B cell (primary cell): ENCODE measurements around the gene NUDT19. TPM values are rescaled to one million over a fixed set of nuclear protein-coding genes. Genes with fewer than 3 reads are reported as not detected.
A peak's percentile ranks its signal among the peaks of the same experiment; 100 is the strongest.

ENCODE experiments used
- ATAC-seq: fragments of 200-7000 bp; cut with Tn5 transposase; one replicate; pipeline ENCODE4 v1.10.0; 2021; ENCODE audit warnings: low read depth, mild to moderate bottlenecking, moderate number of reproducible peaks, moderate library complexity
- CTCF ChIA-PET: fragments of 350-600 bp; sonication (Branson Sonifier 250); formaldehyde crosslinking; loops from one replicate; lab custom pipeline; 2021; ENCODE audit warnings: antibody characterized with exemption, inconsistent platforms; lab: Charles Lee
- POLR2A ChIA-PET: fragments of 350-600 bp; sonication (Branson Sonifier 250); formaldehyde crosslinking; loops from one replicate; lab custom pipeline; 2021; ENCODE audit warnings: antibody characterized with exemption; lab: Charles Lee
- DNase-seq: peaks from one replicate; pipeline ENCODE4 v3.0.0; 2013
- H2AFZ ChIP-seq: 2 replicates; pipeline ENCODE4 v1.6.1; 2012; ENCODE audit warnings: mild to moderate bottlenecking, low read depth, low read length; ENCODE audit not compliant: insufficient read depth, poor library complexity, severe bottlenecking
- H3K27ac ChIP-seq, 2 donors: 1 replicate in 1 of 2; 2 replicates in 1 of 2; pipeline ENCODE4 v1.5.1; 2012 to 2013; ENCODE audit warnings: low read length in 2 of 2, mild to moderate bottlenecking in 2 of 2, moderate library complexity in 1 of 2
- H3K27me3 ChIP-seq, 4 experiments: fragments of 200-600 bp in 1 of 4; sonication (generic) in 1 of 4; replicated peaks in 1 of 4; 1 replicate in 2 of 4; 2 replicates in 2 of 4; pipeline versions ENCODE4 v1.6.1 to v1.7.0; 2013 to 2016; ENCODE audit warnings: low read length in 3 of 4, mild to moderate bottlenecking in 2 of 4, mixed read lengths in 1 of 4, moderate library complexity in 1 of 4; ENCODE audit not compliant: insufficient read depth in 4 of 4, control insufficient read depth in 3 of 4; ENCODE audit errors: control extremely low read depth in 1 of 4
- H3K36me3 ChIP-seq, 2 experiments: replicated peaks in 1 of 2; 1 replicate in 1 of 2; 2 replicates in 1 of 2; pipeline versions ENCODE4 v1.6.1 to v1.7.1; 2013; ENCODE audit warnings: low read length in 1 of 2; ENCODE audit not compliant: insufficient read depth in 2 of 2, control insufficient read depth in 1 of 2; ENCODE audit errors: control extremely low read depth in 1 of 2, extremely low read depth in 1 of 2
- H3K4me1 ChIP-seq, 2 donors: fragments of 200-600 bp in 1 of 2; sonication (generic) in 1 of 2; 1 replicate in 1 of 2; 2 replicates in 1 of 2; pipeline versions ENCODE4 v1.5.1 to v1.6.1; 2013 to 2017; ENCODE audit warnings: low read length in 2 of 2; ENCODE audit not compliant: control insufficient read depth in 2 of 2, insufficient read depth in 2 of 2
- H3K4me2 ChIP-seq: replicated peaks from 2 replicates; pipeline ENCODE3; 2012; ENCODE audit warnings: mild to moderate bottlenecking, low read depth, low read length; ENCODE audit not compliant: poor library complexity, severe bottlenecking
- H3K4me3 ChIP-seq, 5 experiments: fragments of 200-600 bp in 1 of 5; sonication (generic) in 1 of 5; 1 replicate in 3 of 5; 2 replicates in 2 of 5; pipeline versions ENCODE4 v1.5.1 to v1.7.0; 2011 to 2016; ENCODE audit warnings: low read length in 4 of 5, mild to moderate bottlenecking in 4 of 5, low read depth in 2 of 5, control low read depth in 1 of 5, moderate library complexity in 1 of 5; ENCODE audit not compliant: insufficient read depth in 1 of 5; ENCODE audit errors: control extremely low read depth in 1 of 5, extremely low read depth in 1 of 5
- H3K79me2 ChIP-seq: fragments of 200-600 bp; sonication (generic); one replicate; pipeline ENCODE4 v1.6.0; 2016; ENCODE audit warnings: low read length; ENCODE audit not compliant: control insufficient read depth, insufficient read depth
- H3K9ac ChIP-seq: fragments of 200-600 bp; sonication (generic); 2 replicates; pipeline ENCODE4 v1.6.1; 2017; ENCODE audit warnings: mild to moderate bottlenecking, low read length, moderate library complexity
- H3K9me3 ChIP-seq, 3 donors: one replicate each; pipeline versions ENCODE4 v1.6.1 to v1.7.1; 2013; ENCODE audit warnings: low read length in 2 of 3; ENCODE audit not compliant: control insufficient read depth in 2 of 3, insufficient read depth in 1 of 3; ENCODE audit errors: control extremely low read depth in 1 of 3
- H4K20me1 ChIP-seq: 2 replicates; pipeline ENCODE4 v1.6.0; 2012; ENCODE audit warnings: mild to moderate bottlenecking, low read length; ENCODE audit not compliant: insufficient read depth, control insufficient read depth, poor library complexity, severe bottlenecking
- H3K27ac Mint-ChIP-seq: one replicate; pipeline ENCODE4 v1.8.0; 2021; ENCODE audit warnings: mixed read lengths
- H3K27me3 Mint-ChIP-seq: one replicate; pipeline ENCODE4 v1.8.0; 2021; ENCODE audit warnings: mixed read lengths
- H3K4me1 Mint-ChIP-seq: one replicate; pipeline ENCODE4 v1.8.0; 2021; ENCODE audit warnings: mixed read lengths
- H3K4me3 Mint-ChIP-seq: one replicate; pipeline ENCODE4 v1.8.0; 2021; ENCODE audit warnings: mixed read lengths
- H3K9me3 Mint-ChIP-seq: one replicate; pipeline ENCODE4 v1.8.0; 2022; ENCODE audit warnings: mixed read lengths; ENCODE audit not compliant: insufficient read depth
- CTCF ChIP-seq: fragments of 200-600 bp; IDR thresholded peaks from one replicate; pipeline ENCODE4 v1.8.0; 2022; ENCODE audit warnings: antibody characterized with exemption, mild to moderate bottlenecking
- EZH2 ChIP-seq: IDR thresholded peaks from 2 replicates; pipeline ENCODE4 v1.6.1; 2012; ENCODE audit warnings: borderline replicate concordance, low read depth, mild to moderate bottlenecking, moderate library complexity, low read length; ENCODE audit not compliant: insufficient read depth, poor library complexity, severe bottlenecking
- WGBS: methylation state at CpG from one replicate; pipeline ENCODE4 v1.1.5; 2013; ENCODE audit warnings: missing lambda C conversion rate; ENCODE audit not compliant: insufficient coverage; 5-methylcytosine and 5-hydroxymethylcytosine counted together
- intact Hi-C: fragments of 100-400 bp; cut with micrococcal nuclease; formaldehyde crosslinking; loops from one replicate; pipeline ENCODE4 v1.10.0; 2022
- polyA plus RNA-seq: library from polyadenylated mRNA; depleted of rRNA; stranded (reverse); fragments of >200 nt; gene quantifications from 2 replicates; pipeline ENCODE4 v1.2.3, GENCODE V29; 2012
- total RNA-seq, 2 donors: library from RNA; stranded (reverse); fragments of 120-200 nt in 1 of 2; gene quantifications; 1 replicate in 1 of 2; 2 replicates in 1 of 2; pipeline versions ENCODE4 v1.2.3 to v1.2.4, GENCODE V29; 2013 to 2022

NUDT19 gene
- total and polyA plus RNA-seq, 2 donors (not counting 1 experiment from before 2014, with no cell fraction given) = 3.6 to 7.1 TPM

GRCh38 chr19:32676895-32677359, 14.7 kb upstream of the NUDT19 start:
- H3K79me2 ChIP-seq = peaks cover 28% of the 10 kb centered on the region
- ChIA-PET CTCF (interaction anchor here (1.8 kb wide), 1 partner anchor 77 kb away, joined by 4 read pairs; no protein-coding TSS in a partner anchor), POLR2A (interaction anchor here (3.0 kb wide), 1 partner anchor 15 kb away, joined by 16 read pairs; the partner anchor contains the start of gene NUDT19)
- no peak overlapping the region for H3K4me3 ChIP-seq
- peaks cover 16% of the 10 kb centered on the region for H3K27me3 Mint-ChIP-seq
- H3K4me3 Mint-ChIP-seq = peak overlapping the region; percentile 80
- peak overlapping the region; percentile 37 for H3K27ac Mint-ChIP-seq
- no peak overlapping the region for H3K27ac ChIP-seq
- peaks cover 25% of the 10 kb centered on the region for H4K20me1 ChIP-seq
- H3K4me2 ChIP-seq = peak overlapping the region; percentile 94
- peak overlapping the region; percentile 84 for H2AFZ ChIP-seq
- H3K9ac ChIP-seq = peak overlapping the region; percentile 68
- WGBS = 32% methylated on average over 30 of the region's 33 CpGs
- peaks cover 0 to 13% (median 0%) of the 10 kb centered on the region in 3 donors for H3K9me3 ChIP-seq
- H3K36me3 ChIP-seq = no peaks in the 10 kb centered on the region
- TF ChIP-seq EZH2 (no peak), CTCF (no peak)
- no peak for ATAC-seq
- H3K27me3 ChIP-seq = peaks cover 0 to 30% (median 9%) of the 10 kb centered on the region in 4 experiments
- peaks cover 25 to 34% of the 10 kb centered on the region in 2 donors for H3K4me1 ChIP-seq
- H3K9me3 Mint-ChIP-seq = no peaks in the 10 kb centered on the region
- intact Hi-C loops = loop anchor here (10.0 kb wide), 1 partner anchor 408 kb away; the partner anchor contains the start of gene GPATCH1
- peak; percentile 18 for DNase-seq
- peaks cover 33% of the 10 kb centered on the region for H3K4me1 Mint-ChIP-seq

GRCh38 chr19:32677657-32678056, 14.0 kb upstream of the NUDT19 start:
- peak overlapping the region; percentile 56 for H3K27ac Mint-ChIP-seq
- H3K4me3 Mint-ChIP-seq = peak overlapping the region; percentile 80
- 58% methylated on average over 7 of the region's 9 CpGs for WGBS
- peaks cover 20% of the 10 kb centered on the region for H3K27me3 Mint-ChIP-seq
- intact Hi-C loops = loop anchor here (10.0 kb wide), 1 partner anchor 407 kb away; the partner anchor contains the start of gene GPATCH1
- H2AFZ ChIP-seq = peak overlapping the region; percentile 84
- ATAC-seq (no peak), DNase-seq (peak; percentile 32)
- peaks cover 0 to 30% (median 9%) of the 10 kb centered on the region in 4 experiments for H3K27me3 ChIP-seq
- no peak for TF ChIP-seq CTCF
- H3K4me1 ChIP-seq = peaks cover 25 to 34% of the 10 kb centered on the region in 2 donors
- peaks cover 0 to 13% (median 0%) of the 10 kb centered on the region in 3 donors for H3K9me3 ChIP-seq
- H3K27ac ChIP-seq = no peak overlapping the region
- H4K20me1 ChIP-seq = peaks cover 18% of the 10 kb centered on the region
- H3K4me3 ChIP-seq = no peak overlapping the region
- POLR2A ChIA-PET = interaction anchor here (0.5 to 3.0 kb wide), 2 partner anchors 14 to 59 kb away, joined by 11 to 16 read pairs; partner anchors contain the start of gene NUDT19
- H3K4me1 Mint-ChIP-seq = peaks cover 26% of the 10 kb centered on the region
- H3K9me3 Mint-ChIP-seq = no peaks in the 10 kb centered on the region
- CTCF ChIA-PET = interaction anchor here (1.0 to 1.8 kb wide), 2 partner anchors 14 to 78 kb away, joined by 3 to 4 read pairs; partner anchors contain the start of gene NUDT19
- peaks cover 21% of the 10 kb centered on the region for H3K79me2 ChIP-seq
- H3K36me3 ChIP-seq = no peaks in the 10 kb centered on the region
- no peak overlapping the region for H3K4me2 ChIP-seq
- no peak overlapping the region for H3K9ac ChIP-seq
